ENCODE measurements around the gene CNN3.

Gene CNN3

GRCh38 chr1:94926915-94927404, at the start of gene CNN3:
CNN3 (minus strand) TSS chr1:94927110; CDS start chr1:94926894, 216 bp downstream.
- peak; percentile 79 for DNase-seq

GRCh38 chr1:94974824-94975223, 47.9 kb upstream of the CNN3 start:
- DNase-seq: no peak

- no peak for DNase-seq
Observed at GRCh38 chr1:94974241-94974640, 47.3 kb upstream of the CNN3 start.

- no peak for DNase-seq
Observed at GRCh38 chr1:94973309-94973922, 46.5 kb upstream of the CNN3 start.

GRCh38 chr1:94971491-94971924, 44.6 kb upstream of the CNN3 start:
- DNase-seq: no peak

GRCh38 chr1:94970783-94971182, 43.9 kb upstream of the CNN3 start:
- no peak for DNase-seq

- no peak for DNase-seq
Observed at GRCh38 chr1:94969137-94969536, 42.2 kb upstream of the CNN3 start.

- DNase-seq: no peak
Observed at GRCh38 chr1:94966033-94966432, 39.1 kb upstream of the CNN3 start.

GRCh38 chr1:94963864-94964263, 37.0 kb upstream of the CNN3 start:
- DNase-seq: no peak

GRCh38 chr1:94962409-94963265, 35.7 kb upstream of the CNN3 start:
- peak; percentile 25 for DNase-seq

- DNase-seq: no peak
Observed at GRCh38 chr1:94961988-94962387, 35.1 kb upstream of the CNN3 start.

- no peak for DNase-seq
Observed at GRCh38 chr1:94961582-94961981, 34.7 kb upstream of the CNN3 start.

- no peak for DNase-seq
Observed at GRCh38 chr1:94958081-94958480, 31.2 kb upstream of the CNN3 start.

- DNase-seq: no peak
Observed at GRCh38 chr1:94955767-94956632, 29.1 kb upstream of the CNN3 start.

GRCh38 chr1:94954263-94955220, 27.6 kb upstream of the CNN3 start:
- DNase-seq: no peak

GRCh38 chr1:94953746-94954145, 26.8 kb upstream of the CNN3 start:
- DNase-seq: no peak

GRCh38 chr1:94953107-94953506, 26.2 kb upstream of the CNN3 start:
- no peak for DNase-seq

- no peak for DNase-seq
Observed at GRCh38 chr1:94952539-94952938, 25.6 kb upstream of the CNN3 start.

- no peak for DNase-seq
Observed at GRCh38 chr1:94951509-94952208, 24.7 kb upstream of the CNN3 start.

- no peak for DNase-seq
Observed at GRCh38 chr1:94951046-94951445, 24.1 kb upstream of the CNN3 start.

Measured in stimulated activated CD4-positive, alpha-beta T cell treated with anti-CD3 and anti-CD28 coated beads, Interleukin-15, amount 100 ng/mL, for 24 hours (primary cell).